Smooth muscle cell of the brain vasculature (primary cell): ENCODE measurements around the gene PPP1R3F.
A peak's percentile ranks its signal among the peaks of the same experiment; 100 is the strongest.

ENCODE experiments used
- DNase-seq: peaks from one replicate; pipeline ENCODE4 v3.0.0-alpha.2; 2012; ENCODE audit warnings: low read depth, low spot score

Gene PPP1R3F

DNA sequence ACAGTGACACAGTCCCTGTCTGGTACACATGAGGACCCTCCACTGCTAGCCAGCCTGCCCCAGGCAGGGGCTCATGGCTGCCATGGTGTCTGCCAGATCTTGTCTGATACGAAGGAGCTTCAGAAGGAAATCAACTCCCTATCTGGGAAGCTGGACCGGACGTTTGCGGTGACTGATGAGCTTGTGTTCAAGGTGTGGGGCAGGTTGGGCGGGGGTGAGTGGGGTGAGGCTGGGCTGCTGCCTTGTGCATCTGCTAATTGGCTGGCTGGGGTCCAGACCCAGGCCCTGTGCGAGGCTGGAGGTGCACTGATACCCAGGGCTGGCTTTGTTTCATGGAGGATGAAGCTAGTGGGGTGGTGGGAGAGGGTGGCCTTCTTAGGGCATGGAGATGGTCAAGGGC is 20.5 kb upstream of the PPP1R3F start:
- no peak for DNase-seq

DNA sequence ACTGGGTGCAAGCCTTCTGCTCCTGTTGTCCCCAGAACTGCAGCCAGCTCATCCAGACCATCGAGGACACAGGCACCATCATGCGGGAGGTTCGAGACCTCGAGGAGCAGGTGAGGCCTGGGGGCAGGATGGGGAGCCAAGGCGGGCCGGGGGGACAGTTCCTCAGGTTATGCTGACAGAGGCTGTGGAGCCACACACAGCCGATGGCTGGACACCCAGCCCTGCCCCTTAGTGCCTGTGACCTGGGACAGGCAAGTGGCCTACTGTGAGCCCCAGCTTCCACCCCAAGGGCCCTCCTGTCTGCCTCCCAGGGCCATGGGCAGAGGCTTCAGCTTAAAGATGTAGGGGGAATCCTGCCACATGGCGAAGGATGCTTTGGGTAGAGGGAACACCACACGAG is 20.0 kb upstream of the PPP1R3F start:
- DNase-seq = no peak

DNA sequence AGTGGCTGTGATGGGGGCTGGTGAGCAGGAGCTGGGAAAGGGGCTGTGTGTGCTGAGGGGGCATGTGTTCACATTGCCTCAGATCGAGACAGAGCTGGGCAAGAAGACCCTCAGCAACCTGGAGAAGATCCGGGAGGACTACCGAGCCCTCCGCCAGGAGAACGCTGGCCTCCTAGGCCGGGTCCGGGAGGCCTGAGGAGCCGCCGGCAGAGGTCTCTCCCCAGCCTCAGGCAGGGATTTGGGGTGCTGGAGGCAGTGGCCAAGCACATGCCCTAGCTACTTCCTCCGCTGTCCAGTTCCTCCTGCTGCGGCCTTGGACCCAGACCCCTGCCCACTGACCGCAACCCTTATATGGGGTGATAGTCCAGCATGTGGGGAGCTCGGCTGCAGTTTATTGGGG is 19.5 kb upstream of the PPP1R3F start:
- DNase-seq = no peak

DNA sequence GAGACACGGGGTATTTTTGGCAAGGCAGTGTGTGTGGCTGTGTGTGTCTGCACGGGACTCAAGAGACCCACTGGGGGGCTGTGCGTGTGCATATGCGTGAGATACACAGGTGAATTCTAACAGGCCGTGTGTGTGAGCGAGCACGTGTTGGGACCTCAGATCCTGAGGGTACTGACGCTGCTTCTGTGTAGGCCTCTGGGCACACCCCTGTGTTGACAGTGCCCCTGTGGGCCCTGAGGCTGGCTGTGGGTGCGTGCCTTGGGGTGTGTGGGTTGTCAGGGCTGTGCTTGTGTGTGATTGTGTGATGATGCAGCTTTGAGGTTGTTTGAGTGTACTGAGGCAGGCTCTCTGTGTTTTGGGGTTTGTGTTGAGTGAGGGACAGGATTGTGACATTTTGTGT is 19.0 kb upstream of the PPP1R3F start:
- DNase-seq = no peak

DNA sequence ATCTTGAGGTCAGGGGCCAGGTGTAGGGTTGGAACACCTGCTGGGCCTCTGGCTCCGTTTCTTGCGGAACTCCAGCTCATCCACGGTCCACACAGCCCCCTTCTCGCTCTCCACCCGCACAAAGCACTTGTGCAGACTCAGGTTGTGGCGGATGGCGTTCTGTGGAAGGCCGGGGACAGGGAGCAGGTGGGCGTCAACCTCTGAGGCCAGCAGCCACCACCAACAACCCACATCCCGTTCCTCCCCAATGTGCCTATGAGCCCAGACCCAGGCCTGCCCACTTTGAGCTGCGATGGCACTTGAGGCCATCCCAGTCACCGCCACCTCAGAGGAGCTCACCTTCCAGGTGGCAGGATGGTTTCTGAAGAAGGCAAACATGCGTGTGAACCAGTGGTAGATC is 18.3 kb upstream of the PPP1R3F start:
- DNase-seq = no peak

DNA sequence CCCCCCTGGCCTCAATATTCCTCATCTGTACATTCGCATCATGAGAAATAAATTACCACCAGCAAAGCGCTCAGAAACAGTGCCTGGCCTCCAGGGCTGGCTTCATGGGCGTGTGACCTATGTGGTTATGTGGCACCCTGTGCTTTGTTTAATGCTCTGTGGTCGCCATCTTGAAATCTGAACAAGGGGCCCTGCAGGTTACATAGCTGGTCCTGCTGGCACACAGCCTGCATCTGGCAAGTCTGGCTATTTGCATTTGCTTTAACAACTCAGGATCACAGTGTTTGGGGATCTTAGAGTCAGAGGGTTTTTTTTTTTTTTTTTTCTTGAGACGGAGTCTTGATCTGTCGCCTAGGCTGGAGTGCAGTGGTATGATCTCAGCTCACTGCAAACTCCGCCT is 15.0 kb upstream of the PPP1R3F start:
- no peak for DNase-seq

DNA sequence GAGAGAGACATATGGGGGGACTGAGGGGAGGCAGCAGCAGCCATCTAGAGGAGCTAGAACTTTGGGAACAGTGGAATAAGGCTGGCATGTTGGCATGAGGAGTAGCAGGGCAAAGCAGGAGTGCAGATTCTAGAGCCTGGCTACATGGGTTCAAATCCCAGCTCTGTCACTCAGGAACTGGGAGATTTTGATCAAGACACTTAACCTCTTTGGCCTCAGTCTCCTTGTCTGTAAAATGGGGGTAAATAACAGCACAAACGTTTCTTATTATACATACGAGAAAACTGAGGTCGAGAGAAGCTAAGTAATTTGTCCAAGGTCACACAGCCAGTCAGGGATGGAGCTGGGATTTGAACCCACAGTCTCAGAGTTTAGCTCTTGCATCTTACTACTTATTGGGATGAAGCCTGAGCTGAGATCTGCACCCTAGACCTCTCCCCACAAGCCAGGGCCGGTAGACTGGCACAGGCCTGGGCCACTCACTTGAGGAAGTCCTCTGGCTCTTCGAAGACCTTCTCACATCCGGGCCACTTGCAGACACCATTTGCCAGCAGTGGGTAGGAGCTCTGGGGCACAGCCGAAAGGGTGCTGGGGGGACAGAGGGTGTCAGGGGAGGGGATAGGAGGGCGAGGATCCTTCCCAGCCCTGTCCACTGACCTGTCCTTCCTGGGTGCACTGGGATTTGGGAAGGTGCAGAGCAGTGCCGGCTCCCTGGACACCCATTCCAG is 13.2 kb upstream of the PPP1R3F start:
- no peak for DNase-seq

DNA sequence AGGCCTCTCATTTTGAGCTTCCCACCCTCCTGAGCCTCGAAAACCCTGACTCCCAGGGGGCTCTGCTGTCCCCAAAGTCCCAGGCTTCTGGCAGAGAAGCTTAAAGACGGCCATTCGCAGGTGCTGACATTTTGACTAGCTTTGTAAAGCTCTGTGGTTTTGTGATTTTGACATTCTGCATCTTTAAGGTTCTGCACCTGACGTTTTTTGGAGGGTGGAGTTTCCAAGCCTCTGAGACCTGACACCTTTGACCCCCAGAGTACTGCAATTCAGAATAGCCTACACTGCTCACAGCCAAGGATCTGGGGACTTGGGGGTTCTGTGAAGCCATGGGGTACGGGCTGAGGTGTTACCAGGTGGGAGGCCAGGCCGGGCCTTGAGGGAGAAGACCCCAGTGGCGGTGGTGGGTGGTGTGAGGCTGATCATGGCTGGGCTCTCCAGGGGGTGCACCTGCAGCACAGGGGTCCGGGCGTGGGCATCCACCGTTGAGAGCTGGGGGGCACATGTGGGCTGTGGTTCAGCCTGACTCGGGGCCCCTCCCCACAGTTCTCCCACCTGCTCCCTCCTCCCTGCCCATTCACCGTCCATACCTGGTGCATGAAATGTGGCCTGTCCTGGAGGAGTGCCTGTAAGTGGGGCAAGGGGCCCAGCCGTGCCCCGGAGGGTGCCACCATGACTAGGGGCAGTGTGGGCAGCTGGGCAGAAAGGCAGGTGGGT is 12.4 kb upstream of the PPP1R3F start:
- DNase-seq = no peak

DNA sequence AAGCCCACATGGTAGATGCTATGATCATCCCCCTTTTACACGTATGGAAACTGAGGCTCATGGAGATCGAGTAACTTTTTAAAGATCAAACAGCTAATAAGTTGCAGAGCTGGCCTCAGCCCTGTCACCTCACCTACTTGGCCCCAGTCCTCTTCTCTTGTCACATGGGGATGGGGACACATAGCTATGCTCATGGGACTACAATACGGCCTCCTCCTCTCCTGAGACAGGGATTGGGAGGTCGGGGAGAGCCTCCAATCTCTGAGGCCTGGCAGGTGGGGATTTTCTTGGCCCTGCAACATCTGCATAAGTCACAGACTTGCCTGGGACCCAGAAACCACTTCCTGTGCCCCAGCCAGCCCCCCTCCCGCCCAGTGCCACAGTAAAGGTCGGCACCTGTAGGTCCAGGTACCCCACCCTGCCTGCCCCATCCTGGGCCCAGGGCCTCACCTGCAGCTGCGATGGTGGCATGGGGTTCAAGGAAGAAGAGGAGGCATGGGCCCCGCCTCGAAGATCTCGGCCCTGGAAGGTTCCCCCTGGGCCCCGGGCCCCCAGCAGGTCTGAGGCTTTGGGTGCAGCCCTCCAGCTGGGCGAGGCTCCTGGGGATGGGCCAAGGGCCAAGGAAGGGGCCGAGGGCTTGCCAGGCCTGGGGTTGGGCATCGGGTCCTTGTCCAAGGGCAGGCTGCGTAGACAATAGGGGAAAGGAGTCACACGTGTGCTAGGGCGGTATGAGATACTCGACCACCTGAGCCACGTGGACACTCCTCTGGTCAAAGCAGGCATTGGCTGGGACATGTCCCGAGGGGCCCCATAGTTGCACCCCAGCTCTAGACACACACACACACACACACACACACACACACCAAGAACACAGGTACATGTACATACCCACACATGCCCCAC is 11.5 kb upstream of the PPP1R3F start:
- no peak for DNase-seq

DNA sequence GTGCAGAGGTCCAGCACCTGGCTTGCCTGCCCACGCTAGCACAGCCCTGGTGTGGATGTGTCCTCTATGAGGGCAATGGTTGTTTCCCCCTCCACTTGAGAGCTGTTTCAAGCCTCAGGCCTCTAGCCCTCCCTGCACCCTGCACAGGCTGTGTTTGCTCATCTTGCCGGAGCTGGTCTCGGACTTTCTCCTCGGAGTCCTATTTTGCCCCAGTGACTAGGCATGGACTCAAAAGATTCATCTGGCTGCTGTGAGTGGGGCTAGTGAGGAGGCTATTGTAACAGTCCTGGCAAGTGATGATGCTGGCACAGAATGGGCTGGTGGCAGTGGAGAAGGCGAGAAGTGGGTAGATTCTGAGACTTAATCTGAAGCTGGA is 10.9 kb upstream of the PPP1R3F start:
- no peak for DNase-seq

DNA sequence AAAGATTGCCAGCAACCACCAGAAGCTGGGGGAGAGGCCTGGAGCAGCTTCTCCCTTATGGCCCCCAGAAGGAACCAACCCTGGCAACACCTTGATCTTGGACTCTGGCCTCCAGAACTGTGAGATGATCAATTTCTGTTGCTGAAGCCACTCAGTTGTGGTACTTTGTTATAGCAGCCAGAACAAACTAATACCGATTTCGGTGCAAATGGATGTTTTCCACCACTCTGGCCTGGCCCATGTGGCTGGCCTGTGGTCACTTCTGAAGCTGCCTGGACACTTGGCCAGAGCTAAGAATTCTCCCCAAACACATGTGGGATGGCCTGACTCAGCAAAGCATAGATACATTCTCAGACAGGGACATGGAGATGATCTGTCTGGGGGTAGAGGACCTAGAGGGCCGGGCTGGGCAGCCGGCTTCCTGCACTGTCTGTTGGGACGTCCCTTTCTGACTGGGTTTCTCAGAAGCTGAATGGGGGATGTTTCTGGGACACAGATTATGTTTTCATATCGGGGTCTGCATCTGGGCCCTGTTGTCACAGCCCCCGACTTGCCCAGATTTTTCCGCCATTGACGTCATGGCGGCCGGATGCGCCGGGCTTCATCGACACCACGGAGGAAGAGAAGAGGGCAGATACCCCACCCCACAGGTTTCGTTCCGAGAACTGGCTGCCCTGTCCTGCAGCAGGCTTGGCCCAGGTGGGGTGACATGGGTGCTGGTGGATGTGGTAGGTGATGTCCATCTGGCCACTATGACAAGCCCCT is 9.2 kb upstream of the PPP1R3F start:
- DNase-seq = no peak

DNA sequence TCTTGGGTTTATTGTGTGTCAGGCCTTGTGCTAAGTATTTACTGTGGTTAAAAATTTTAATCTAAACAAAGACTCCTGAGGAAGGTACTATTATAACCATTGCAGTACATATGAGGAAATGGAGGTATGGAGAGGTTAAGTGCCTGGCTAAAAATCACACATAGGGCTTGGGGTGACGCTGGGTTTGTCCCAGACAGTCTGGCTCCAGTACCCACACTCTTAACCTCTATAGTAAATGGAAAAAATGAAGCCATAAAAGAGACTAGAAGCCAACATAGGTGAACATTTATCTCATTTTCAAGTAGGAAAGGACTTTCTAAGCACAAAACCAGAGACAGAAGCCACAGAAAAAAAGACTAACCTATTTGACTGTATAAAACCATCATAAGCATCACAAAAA is 7.0 kb upstream of the PPP1R3F start:
- DNase-seq = no peak

DNA sequence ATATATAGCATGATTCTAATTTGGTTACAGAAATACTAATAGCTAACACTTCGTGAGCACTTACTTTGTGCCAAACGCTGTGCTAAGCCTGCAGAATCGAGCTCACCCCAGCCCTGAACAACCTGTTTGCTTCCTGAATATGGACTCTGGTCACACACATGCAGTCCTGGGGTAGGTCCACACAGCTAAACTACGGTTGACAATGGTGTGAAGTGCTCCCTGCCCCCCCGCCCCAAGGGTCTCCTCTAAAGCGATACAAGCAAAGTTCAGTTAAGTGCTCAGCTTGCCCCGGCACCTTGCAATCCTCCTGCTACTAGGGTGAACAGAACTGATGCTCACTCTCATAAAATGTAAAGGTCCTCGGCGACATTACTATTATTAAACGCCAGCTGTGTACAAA is 6.0 kb upstream of the PPP1R3F start:
- DNase-seq = no peak

DNA sequence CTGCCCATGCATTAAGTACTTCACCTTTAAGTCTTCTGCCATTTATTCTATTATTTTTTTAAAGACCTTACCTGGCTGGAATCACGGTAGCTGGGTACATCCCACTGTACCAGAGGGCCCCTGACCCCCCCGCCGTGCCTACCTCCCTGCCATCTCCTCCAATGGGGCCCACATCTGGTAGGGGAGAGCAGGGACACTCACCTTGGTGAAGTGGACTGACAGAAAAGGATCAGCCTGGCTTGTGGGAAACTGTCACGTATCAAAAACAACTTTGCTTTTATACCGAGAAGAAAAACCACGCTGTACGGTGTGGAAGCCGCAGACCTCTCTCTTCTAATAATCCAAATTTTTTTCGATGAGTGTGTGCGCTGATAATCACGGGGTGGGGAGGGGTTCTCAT is 5.1 kb upstream of the PPP1R3F start, which contains the start of gene FOXP3:
TSS of gene FOXP3 (minus strand) at position 251 of the 400 bp plus-strand sequence. CDS start 6,205 bp downstream, outside the sequence.
- DNase-seq = no peak

DNA sequence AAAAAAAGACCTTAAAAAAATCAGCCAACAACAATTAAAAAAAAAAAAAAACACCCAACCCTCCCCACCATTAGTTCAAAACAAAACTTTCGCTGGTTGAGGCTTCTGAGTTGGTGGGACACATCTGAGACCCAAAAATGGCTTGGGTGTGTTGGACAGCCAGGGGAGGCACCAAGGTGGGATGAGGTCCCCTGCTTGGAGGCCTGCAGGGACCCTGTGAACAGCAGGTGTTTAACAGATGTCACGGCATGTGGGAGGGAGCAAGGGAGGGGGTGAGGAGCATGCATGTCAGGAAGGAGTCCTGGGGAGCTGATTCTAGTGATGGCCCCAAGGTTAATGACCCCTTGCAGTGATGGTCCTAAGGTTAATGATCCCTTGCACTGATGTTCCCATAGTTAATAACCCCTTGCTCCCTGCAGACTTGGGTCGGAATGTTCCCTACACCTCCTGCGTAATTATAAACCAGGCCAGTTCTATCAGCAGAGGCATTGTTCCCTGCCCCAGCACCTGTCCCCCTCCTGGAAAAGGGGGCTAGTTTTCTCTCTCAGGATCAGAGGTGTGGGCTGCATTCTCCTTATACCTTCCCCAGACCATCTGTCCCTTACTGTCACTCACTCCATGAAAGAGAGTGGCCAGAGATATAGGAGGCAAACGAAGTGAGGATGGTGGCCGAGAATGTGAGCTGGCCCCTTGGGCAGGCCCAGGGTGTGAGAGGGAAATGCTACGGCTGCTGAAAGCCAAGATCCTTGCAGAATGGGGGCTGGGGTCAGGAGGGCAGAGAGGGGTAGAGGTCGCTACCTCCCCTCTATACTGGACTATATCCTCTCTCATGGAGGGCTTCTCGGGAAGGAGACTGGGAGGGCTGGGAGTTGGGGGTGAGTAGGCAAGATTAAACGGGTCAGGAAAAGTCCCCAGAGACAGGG is 2.8 kb upstream of the PPP1R3F start:
- no peak for DNase-seq

DNA sequence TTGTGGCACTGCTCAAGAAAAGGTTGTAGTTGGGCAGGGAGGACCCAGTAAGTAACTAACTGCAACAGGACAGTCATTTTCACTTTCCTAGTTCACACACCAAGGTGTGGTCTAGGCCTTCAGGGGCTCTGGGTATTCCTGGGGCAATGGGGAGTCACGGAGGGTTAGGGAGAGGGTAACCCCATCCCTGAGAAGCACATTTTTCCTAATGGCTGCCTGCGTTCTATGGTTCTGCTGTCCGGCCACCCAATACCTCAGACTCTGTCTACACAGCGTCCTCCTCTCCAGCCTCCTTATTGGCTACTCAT is 937 bp upstream of the PPP1R3F start:
- DNase-seq = no peak

DNA sequence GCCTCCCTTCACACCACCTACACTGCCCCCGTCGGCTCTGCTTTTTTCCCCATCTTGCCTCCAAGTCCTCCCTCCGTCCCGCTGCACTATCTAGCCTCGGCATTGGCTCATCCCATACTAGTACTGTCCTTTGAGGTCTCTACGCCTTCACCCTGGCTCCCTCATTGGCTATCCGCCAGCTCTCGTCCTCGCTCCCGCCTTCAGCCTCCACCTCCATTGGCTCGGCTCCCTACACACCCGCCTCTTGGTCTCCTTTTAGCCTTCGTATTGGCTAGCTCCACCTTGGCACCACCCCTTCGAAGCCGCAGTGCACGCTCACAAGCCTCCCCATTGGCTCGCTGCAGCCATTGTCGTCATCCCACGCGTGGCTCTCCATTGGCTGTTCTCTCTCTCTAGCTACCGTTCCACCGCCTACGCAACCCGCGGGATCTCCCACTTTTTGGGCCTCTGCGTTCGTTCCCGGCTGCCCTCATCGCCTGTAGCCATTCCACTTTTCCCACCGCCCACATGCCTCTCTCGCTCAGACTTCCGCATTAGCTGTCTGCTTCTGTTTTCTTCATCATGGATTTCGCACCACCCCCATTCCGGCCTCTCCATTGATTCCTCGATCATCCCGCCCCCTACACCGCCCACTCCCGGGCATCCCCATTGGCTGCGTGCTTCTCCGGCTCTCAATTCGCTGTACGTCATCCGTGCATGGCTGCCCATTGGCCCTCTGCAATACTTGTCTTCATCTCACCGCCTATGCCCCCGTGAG is 405 bp upstream of the PPP1R3F start:
- peak; percentile 88 for DNase-seq

DNA sequence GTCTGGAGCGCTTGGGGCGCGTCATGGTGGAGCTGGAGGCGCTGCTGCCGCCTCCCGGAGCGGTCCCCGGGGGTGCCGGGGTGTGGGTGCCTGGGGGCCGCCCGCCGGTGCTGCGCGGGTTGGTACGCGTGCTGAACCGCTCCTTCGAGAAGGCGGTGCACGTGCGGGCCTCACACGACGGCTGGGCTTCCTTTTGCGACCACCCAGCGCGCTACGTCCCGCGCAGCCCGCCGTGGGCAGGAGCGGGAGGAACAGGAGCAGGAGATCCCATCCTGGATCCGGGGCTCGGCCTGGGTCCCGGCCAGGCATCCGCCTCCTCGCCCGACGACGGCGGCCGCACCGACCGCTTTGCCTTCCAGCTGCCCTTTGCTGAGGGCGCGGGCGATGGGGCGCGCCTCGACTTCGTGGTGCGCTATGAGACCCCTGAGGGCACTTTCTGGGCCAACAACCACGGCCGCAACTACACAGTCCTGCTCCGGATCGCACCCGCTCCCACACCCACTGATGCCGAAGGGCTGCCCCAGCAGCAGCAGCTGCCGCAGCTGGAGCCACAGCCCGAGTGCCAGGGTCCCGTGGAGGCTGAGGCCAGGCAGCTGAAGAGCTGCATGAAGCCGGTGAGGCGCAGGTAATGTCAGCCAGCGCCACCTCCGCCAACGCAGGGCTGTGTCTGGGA is 792 bp downstream of the PPP1R3F start:
- no peak for DNase-seq

DNA sequence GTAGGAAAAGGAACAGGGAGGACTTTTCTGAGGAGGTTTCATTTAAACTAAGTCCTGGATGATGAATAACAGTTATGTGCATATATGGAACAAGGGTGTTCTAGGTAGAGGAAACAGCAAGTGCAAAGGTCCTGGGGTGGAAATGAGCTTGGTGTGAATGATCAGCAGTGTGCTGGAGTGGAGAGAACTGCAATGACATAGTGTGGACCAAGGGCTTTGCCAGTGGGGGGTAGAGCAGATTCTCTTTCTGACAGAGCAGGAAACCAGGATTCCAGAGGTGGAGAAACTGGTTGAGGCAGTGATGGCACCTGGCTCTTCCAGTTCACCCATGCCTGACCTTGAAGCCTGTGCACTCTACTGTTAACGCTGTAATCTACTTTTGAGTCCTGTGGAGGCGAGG is 1.7 kb downstream of the PPP1R3F start:
- no peak for DNase-seq
